Stimulated activated naive CD8-positive, alpha-beta T cell treated with anti-CD3 and anti-CD28 coated beads, Interleukin-15, Interleukin-2, amounts not matched to agents 100 U/mL and 50 U/mL, for 24 hours (primary cell): ENCODE results near the gene GRIA2.

ENCODE experiments used
- ATAC-seq: fragments of 150-1000 bp; cut with Tn5 transposase; one replicate; pipeline ENCODE4 v1.10.0; 2021
- DNase-seq: peaks from one replicate; pipeline ENCODE4 v3.0.0; 2021

The GRIA2 gene

GRCh38 chr4:157372567-157372966, 152.0 kb downstream of the GRIA2 start:
- no peak for ATAC-seq
- no peak for DNase-seq

GRCh38 chr4:157389741-157390140, 169.2 kb downstream of the GRIA2 start:
- no peak for DNase-seq
- ATAC-seq, result no peak

- ATAC-seq (no peak), DNase-seq (no peak)
Measured at GRCh38 chr4:157405070-157405469, 184.5 kb downstream of the GRIA2 start.
